Left ventricle myocardium inferior (tissue), 1 donor: ENCODE measurements around the gene DSP. TPM values are rescaled to one million over a fixed set of nuclear protein-coding genes. Genes with fewer than 3 reads are reported as not detected.

ENCODE experiments used
- DNase-seq: peaks from one replicate; pipeline ENCODE4 v3.0.0-alpha.2; 2020
- H3K27ac ChIP-seq: fragments of 200-600 bp; replicated peaks from 2 replicates; pipeline ENCODE4 v1.8.0; 2021
- H3K27me3 ChIP-seq: fragments of 200-600 bp; 2 replicates; pipeline ENCODE4 v1.8.0; 2021; ENCODE audit warnings: low read depth
- H3K36me3 ChIP-seq: fragments of 200-600 bp; 2 replicates; pipeline ENCODE4 v1.8.0; 2021
- H3K4me1 ChIP-seq: fragments of 200-600 bp; 2 replicates; pipeline ENCODE4 v1.8.0; 2021
- H3K4me3 ChIP-seq: fragments of 200-600 bp; 2 replicates; pipeline ENCODE4 v1.8.0; 2021; ENCODE audit warnings: mild to moderate bottlenecking, moderate library complexity
- H3K9me3 ChIP-seq: fragments of 200-600 bp; replicated peaks from 2 replicates; pipeline ENCODE4 v1.8.0; 2021
- CTCF ChIP-seq: fragments of 200-600 bp; IDR thresholded peaks from 2 replicates; pipeline ENCODE4 v1.8.0; 2021; ENCODE audit warnings: antibody characterized with exemption, mild to moderate bottlenecking, borderline replicate concordance
- intact Hi-C: fragments of 100-400 bp; cut with micrococcal nuclease; formaldehyde crosslinking; loops from one replicate; pipeline ENCODE4 v1.11.0; 2022
- total RNA-seq: library from RNA; stranded (reverse); fragmentation: NEBNext Ultra II Directional; extraction: Animal tissue kit (Norgen Biotek cat#: 25700); gene quantifications from one replicate; pipeline ENCODE4 v1.2.1, GENCODE V29; 2021
- donor health status: DM: no; HTN: yes; CAD: no; lungs with severe emphysema.

DSP gene
- total RNA-seq, 1 donor from 2014 or later = 322 TPM

DNA sequence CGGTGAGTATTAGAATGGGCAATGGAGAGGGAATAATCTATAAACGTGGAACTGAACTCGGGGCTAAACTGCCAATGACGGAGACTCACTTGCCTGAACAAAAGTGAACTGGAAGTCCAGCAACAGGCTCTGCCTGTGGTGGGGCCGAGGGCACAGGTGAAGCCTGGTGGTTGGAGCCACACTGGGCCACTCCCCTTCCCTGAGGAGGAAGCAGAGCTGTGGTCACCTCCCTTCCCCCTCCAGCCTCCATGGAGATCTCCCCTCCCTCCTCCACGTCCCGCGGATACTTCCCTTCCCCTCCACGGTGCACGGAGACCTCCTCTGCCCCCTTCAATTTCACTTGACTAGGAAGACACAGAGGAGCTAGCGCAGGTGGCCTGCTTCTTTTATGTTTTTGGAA, 14.7 kb upstream of the DSP start:
- H3K36me3 ChIP-seq = no peaks in the 10 kb centered on the region
- DNase-seq = no peak
- H3K27me3 ChIP-seq = peaks cover 62% of the 10 kb centered on the region
- no peak overlapping the region for H3K27ac ChIP-seq
- H3K4me1 ChIP-seq = no peaks in the 10 kb centered on the region
- no peaks in the 10 kb centered on the region for H3K9me3 ChIP-seq
- intact Hi-C loops = no loop called here
- no peak for TF ChIP-seq CTCF
- no peak overlapping the region for H3K4me3 ChIP-seq

DNA sequence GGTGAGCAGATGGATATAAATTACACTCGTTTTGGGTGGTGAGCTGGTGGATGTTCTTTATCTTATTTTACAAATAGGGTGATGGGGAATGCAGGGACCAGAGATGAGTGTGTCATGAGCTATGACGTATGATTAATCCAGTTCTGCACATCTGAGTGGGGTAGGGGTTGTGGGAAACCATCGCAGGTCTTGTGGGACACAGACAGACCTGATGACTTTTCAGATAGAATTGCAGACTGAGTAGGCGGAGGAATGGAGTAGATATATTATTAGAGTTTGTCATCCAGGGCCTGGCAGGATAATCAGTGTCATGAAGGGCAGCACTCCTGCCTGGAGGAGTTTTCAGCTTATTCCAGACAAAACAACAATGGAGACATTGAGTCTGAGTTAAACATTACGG, 12.9 kb upstream of the DSP start:
- no peaks in the 10 kb centered on the region for H3K4me1 ChIP-seq
- no peaks in the 10 kb centered on the region for H3K36me3 ChIP-seq
- no peak for TF ChIP-seq CTCF
- DNase-seq = no peak
- intact Hi-C loops = no loop called here
- peaks cover 58% of the 10 kb centered on the region for H3K27me3 ChIP-seq
- H3K4me3 ChIP-seq = no peak overlapping the region
- no peaks in the 10 kb centered on the region for H3K9me3 ChIP-seq
- no peak overlapping the region for H3K27ac ChIP-seq

DNA sequence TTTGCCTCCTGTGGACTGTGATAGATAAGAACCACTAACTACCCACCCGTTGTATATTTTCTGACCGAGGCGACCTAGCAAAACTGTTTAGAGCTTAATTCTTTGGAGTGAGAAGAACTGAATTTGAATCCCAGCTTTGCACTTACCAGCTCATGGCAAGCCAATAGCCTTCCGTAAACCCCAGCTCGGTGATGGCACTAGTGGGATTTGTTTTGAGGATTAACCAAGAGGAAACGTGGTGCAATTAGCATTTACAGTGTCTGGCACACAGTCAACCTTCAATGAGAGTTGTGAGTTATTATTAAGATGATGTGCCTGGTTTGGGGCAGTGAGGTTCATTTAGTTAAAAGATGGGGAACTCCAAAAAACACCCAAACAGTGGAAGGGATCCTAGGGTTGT, 12.3 kb upstream of the DSP start:
- H3K9me3 ChIP-seq = no peaks in the 10 kb centered on the region
- no peak overlapping the region for H3K27ac ChIP-seq
- peaks cover 57% of the 10 kb centered on the region for H3K27me3 ChIP-seq
- no peaks in the 10 kb centered on the region for H3K36me3 ChIP-seq
- intact Hi-C loops = no loop called here
- no peak overlapping the region for H3K4me3 ChIP-seq
- TF ChIP-seq CTCF = no peak
- H3K4me1 ChIP-seq = no peaks in the 10 kb centered on the region
- no peak for DNase-seq

GRCh38 chr6:7532232-7532631, 9.2 kb upstream of the DSP start:
- DNase-seq = no peak
- H3K4me1 ChIP-seq = no peaks in the 10 kb centered on the region
- H3K27ac ChIP-seq = no peak overlapping the region
- H3K36me3 ChIP-seq = no peaks in the 10 kb centered on the region
- intact Hi-C loops = no loop called here
- no peaks in the 10 kb centered on the region for H3K9me3 ChIP-seq
- no peak overlapping the region for H3K4me3 ChIP-seq
- peaks cover 51% of the 10 kb centered on the region for H3K27me3 ChIP-seq
- no peak for TF ChIP-seq CTCF

DNA sequence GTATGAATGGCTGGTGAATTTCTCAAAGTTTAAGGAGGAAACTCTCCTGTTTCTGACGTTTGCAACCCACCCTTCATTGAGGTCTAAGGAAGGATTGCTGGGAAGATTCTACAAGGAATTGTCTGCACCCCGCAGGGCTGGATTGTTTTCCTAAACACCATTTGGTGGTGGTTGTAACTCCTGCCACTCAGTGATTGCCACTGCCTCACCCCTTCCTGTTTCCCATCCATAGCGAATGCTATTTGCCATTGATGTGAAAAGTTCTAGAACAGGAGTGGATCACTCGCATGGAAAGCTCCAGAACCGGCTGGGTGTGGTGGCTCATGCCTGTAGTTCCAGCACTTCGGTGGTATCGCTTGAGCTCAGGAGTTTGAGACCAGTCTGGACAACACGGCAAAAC, 8.7 kb upstream of the DSP start:
- intact Hi-C loops = no loop called here
- no peaks in the 10 kb centered on the region for H3K4me1 ChIP-seq
- DNase-seq = no peak
- no peaks in the 10 kb centered on the region for H3K9me3 ChIP-seq
- no peak for TF ChIP-seq CTCF
- H3K36me3 ChIP-seq = no peaks in the 10 kb centered on the region
- no peak overlapping the region for H3K4me3 ChIP-seq
- H3K27me3 ChIP-seq = peaks cover 51% of the 10 kb centered on the region
- no peak overlapping the region for H3K27ac ChIP-seq

DNA sequence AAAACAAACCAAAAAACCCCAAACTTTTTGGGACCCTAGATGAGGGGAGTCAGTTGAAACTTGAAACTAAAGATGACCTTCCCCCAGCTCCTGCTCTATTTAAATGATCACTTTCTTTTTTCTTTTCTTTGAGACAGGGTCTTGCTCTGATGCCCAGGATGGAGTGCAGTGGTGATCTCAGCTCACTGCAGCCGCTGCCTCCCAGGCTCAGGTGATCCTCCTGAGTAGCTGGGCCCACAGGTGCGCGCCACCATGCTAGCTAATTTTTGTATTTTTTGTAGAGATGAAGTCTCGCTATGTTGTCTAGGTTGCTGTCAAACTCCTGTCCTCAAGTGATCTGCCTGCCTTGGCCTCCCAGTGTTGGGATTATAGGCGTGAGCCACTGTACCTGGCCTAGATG, 7.3 kb upstream of the DSP start:
- Histone ChIP-seq H3K9me3 (no peaks in the 10 kb centered on the region), H3K27me3 (peaks cover 61% of the 10 kb centered on the region), H3K27ac (no peak overlapping the region), H3K4me1 (peaks cover 9% of the 10 kb centered on the region), H3K36me3 (no peaks in the 10 kb centered on the region), H3K4me3 (no peak overlapping the region)
- intact Hi-C loops = no loop called here
- TF ChIP-seq CTCF = no peak
- no peak for DNase-seq
